WERI-Rb-1 (cell line): ENCODE data around the gene CST9.
"Not testable (repeated sequence)": the region's sequence is repeated elsewhere in the genome, so short reads cannot be mapped to it uniquely, and the experiment has no call there.

Experiments
- DNase-seq: peaks from one replicate; pipeline ENCODE4 v3.0.0-alpha.2; 2020
- H3K27ac ChIP-seq: fragments of 250-450 bp; sonication (Bioruptor Pico); 2 replicates; pipeline ENCODE4 v1.5.1; 2020; ENCODE audit warnings: mild to moderate bottlenecking, moderate library complexity
- H3K27me3 ChIP-seq: fragments of 250-450 bp; sonication (Bioruptor Pico); 2 replicates; pipeline ENCODE4 v1.5.1; 2021; ENCODE audit warnings: mild to moderate bottlenecking, low read depth, moderate library complexity; ENCODE audit not compliant: insufficient read depth, severe bottlenecking
- H3K36me3 ChIP-seq: fragments of 250-450 bp; sonication (Bioruptor Pico); 2 replicates; pipeline ENCODE4 v1.5.1; 2020; ENCODE audit warnings: mild to moderate bottlenecking, moderate library complexity
- H3K4me3 ChIP-seq: 2 replicates; pipeline ENCODE4 v1.5.1; 2011; ENCODE audit warnings: low read depth, mild to moderate bottlenecking, control low read depth, low read length
- H3K9me3 ChIP-seq: fragments of 250-450 bp; sonication (Bioruptor Pico); 2 replicates; pipeline ENCODE4 v1.5.1; 2021; ENCODE audit warnings: mild to moderate bottlenecking, moderate library complexity; ENCODE audit not compliant: severe bottlenecking
- CTCF ChIP-seq: IDR thresholded peaks from 2 replicates; pipeline ENCODE4 v1.5.1; 2011; ENCODE audit warnings: low read depth, mild to moderate bottlenecking, control low read depth, inconsistent platforms, low read length

CST9 gene

GRCh38 chr20:23636908-23637281 lies 31.2 kb upstream of the CST9 start:
- H3K27ac ChIP-seq = peak overlapping the region; percentile 95
- peaks cover 25% of the 10 kb centered on the region for H3K36me3 ChIP-seq
- no peak for DNase-seq
- TF ChIP-seq CTCF = no peak
- H3K9me3 ChIP-seq = no peaks in the 10 kb centered on the region
- no peaks in the 10 kb centered on the region for H3K27me3 ChIP-seq
- peak overlapping the region; percentile 80 for H3K4me3 ChIP-seq

GRCh38 chr20:23636182-23636907 lies 30.6 kb upstream of the CST9 start:
- H3K4me3 ChIP-seq = peak overlapping the region; percentile 80; the same call in 1 of the 2 replicates
- H3K9me3 ChIP-seq = no peaks in the 10 kb centered on the region
- H3K36me3 ChIP-seq = peaks cover 25% of the 10 kb centered on the region
- no peak for DNase-seq
- no peak for TF ChIP-seq CTCF
- H3K27me3 ChIP-seq = no peaks in the 10 kb centered on the region
- H3K27ac ChIP-seq = no peak overlapping the region

GRCh38 chr20:23635768-23636090 lies 30.0 kb upstream of the CST9 start:
- H3K27me3 ChIP-seq, H3K4me3 ChIP-seq, H3K9me3 ChIP-seq, DNase-seq, H3K27ac ChIP-seq: not testable (repeated sequence)
- H3K36me3 ChIP-seq = peaks cover 25% of the 10 kb centered on the region

- no peak for TF ChIP-seq CTCF
- H3K9me3 ChIP-seq = no peaks in the 10 kb centered on the region
- H3K4me3 ChIP-seq = no peak overlapping the region
- no peaks in the 10 kb centered on the region for H3K27me3 ChIP-seq
- DNase-seq = no peak
- peaks cover 25% of the 10 kb centered on the region for H3K36me3 ChIP-seq
- H3K27ac ChIP-seq = no peak overlapping the region
Observed at GRCh38 chr20:23634985-23635767, 29.5 kb upstream of the CST9 start.

GRCh38 chr20:23634044-23634801 lies 28.5 kb upstream of the CST9 start:
- H3K27me3 ChIP-seq = no peaks in the 10 kb centered on the region
- H3K4me3 ChIP-seq = no peak overlapping the region
- DNase-seq = peak; percentile 68
- no peak for TF ChIP-seq CTCF
- H3K9me3 ChIP-seq = no peaks in the 10 kb centered on the region
- peaks cover 25% of the 10 kb centered on the region for H3K36me3 ChIP-seq
- H3K27ac ChIP-seq = peak overlapping the region; percentile 16
